H1 (cell line): ENCODE data around the gene TSHR.

Source experiments
- ATF2 ChIP-seq: IDR thresholded peaks from 2 replicates; pipeline ENCODE4 v1.6.1; 2012; ENCODE audit warnings: low read length, inconsistent platforms
- ATF3 ChIP-seq: IDR thresholded peaks from 2 replicates; pipeline ENCODE4 v1.6.1; 2011; ENCODE audit warnings: low read depth, mild to moderate bottlenecking, low read length; ENCODE audit not compliant: insufficient read depth
- CTCF ChIP-seq, 3 experiments: IDR thresholded peaks; 1 replicate in 2 of 3; 2 replicates in 1 of 3; pipeline versions ENCODE4 v1.5.1 to v1.6.1; 2011; ENCODE audit warnings: low read length in 3 of 3, mild to moderate bottlenecking in 3 of 3, inconsistent platforms in 2 of 3, low read depth in 1 of 3, moderate library complexity in 1 of 3; ENCODE audit not compliant: insufficient read depth in 1 of 3; ENCODE audit errors: control extremely low read depth in 1 of 3
- POLR2AphosphoS5 ChIP-seq: IDR thresholded peaks from 2 replicates; pipeline ENCODE4 v1.6.1; 2011; ENCODE audit warnings: low read depth, low read length

GRCh38 chr14:81085596-81085995 is 130.2 kb downstream of the TSHR start:
- no peak for TF ChIP-seq POLR2AphosphoS5
- TF ChIP-seq ATF2: no peak
- TF ChIP-seq ATF3: no peak
- TF ChIP-seq CTCF (IDR thresholded peaks at IDR 0.05; ENCODE audit: control extremely low read depth in 1 of 3, insufficient read depth in 1 of 3, low read depth in 1 of 3, low read length in 3 of 3): no peak
